H7 (cell line): Measurements from ENCODE around the gene ELAC2. TPM values are rescaled to one million over a fixed set of nuclear protein-coding genes. Genes with fewer than 3 reads are reported as not detected.

Experiments
- DNase-seq: peaks from one replicate; pipeline ENCODE4 v3.0.0; 2012
- H3K27me3 ChIP-seq: 2 replicates; pipeline ENCODE4 v1.6.0; 2011; ENCODE audit warnings: mild to moderate bottlenecking, low read length; ENCODE audit not compliant: control insufficient read depth, insufficient read depth
- H3K36me3 ChIP-seq: replicated peaks from 2 replicates; pipeline ENCODE4 v1.5.1; 2011; ENCODE audit warnings: low read length; ENCODE audit not compliant: control insufficient read depth, insufficient read depth
- H3K4me3 ChIP-seq: 2 replicates; pipeline ENCODE4 v1.5.1; 2011; ENCODE audit warnings: low read depth, mild to moderate bottlenecking, control low read depth, low read length, moderate library complexity; ENCODE audit not compliant: insufficient read depth
- total RNA-seq: library from RNA; depleted of rRNA; stranded (reverse); fragments of >200 nt; shearing (Covaris generic); gene quantifications from 2 replicates; pipeline ENCODE4 v1.2.3, GENCODE V29; 2014; rRNA removed

Gene ELAC2
- total RNA-seq, result 120 and 125 TPM in 2 replicates

GRCh38 chr17:13017655-13018459 lies at the start of gene ELAC2:
TSS of gene ELAC2 (minus strand) at chr17:13018027. CDS start at chr17:13017947, 80 bp downstream.
- peaks cover 30% of the 10 kb centered on the region for H3K36me3 ChIP-seq
- H3K4me3 ChIP-seq, result peak within 1 kb of the TSS; percentile 95
- peak; percentile 97 for DNase-seq
- no peaks in the 10 kb centered on the region for H3K27me3 ChIP-seq

DNA sequence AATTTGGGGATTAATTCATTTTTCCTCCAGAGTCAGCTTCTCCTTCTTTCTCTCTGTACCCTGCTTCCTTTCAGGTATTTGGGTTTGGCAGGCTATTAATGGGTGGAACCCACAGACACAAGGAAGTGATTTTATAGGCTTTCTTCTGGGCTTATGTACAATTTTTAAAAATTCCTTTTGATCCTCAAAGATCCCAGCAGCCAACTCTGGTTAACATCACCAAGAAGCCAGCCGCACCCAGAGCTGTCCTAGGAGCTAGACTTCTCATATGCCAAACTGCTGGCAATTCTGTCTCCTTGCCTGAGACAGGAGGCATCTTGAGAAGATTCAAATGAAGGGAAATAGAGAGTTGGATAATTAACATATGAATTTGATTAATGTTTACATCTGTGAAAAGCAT lies 47.2 kb upstream of the ELAC2 start:
- Histone ChIP-seq H3K4me3 (no peak overlapping the region), H3K27me3 (no peaks in the 10 kb centered on the region), H3K36me3 (no peaks in the 10 kb centered on the region)
- no peak for DNase-seq

DNA sequence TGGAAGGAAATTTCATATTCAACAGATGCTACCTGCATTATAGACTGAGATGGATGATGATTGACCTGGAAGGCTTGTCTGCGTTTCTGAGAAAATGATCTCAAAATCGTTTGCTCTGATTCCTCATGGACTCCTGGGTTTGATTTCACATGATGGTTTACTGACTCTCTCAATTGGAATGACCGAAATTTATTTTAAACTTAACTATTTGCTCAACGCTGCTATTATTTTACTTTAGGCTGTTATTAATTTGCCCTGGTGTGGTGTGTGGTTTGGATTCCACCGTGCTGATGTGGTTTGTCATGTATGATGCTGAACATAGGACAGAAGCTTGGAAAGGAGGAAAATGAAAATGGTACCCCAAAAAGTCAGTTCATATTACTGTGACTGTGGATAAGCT lies 37.3 kb upstream of the ELAC2 start:
- Histone ChIP-seq H3K36me3 (no peaks in the 10 kb centered on the region), H3K27me3 (no peaks in the 10 kb centered on the region), H3K4me3 (no peak overlapping the region)
- DNase-seq, result no peak

GRCh38 chr17:13054666-13055065 lies 36.8 kb upstream of the ELAC2 start:
- DNase-seq, result no peak
- Histone ChIP-seq H3K4me3 (no peak overlapping the region), H3K36me3 (no peaks in the 10 kb centered on the region), H3K27me3 (no peaks in the 10 kb centered on the region)

DNA sequence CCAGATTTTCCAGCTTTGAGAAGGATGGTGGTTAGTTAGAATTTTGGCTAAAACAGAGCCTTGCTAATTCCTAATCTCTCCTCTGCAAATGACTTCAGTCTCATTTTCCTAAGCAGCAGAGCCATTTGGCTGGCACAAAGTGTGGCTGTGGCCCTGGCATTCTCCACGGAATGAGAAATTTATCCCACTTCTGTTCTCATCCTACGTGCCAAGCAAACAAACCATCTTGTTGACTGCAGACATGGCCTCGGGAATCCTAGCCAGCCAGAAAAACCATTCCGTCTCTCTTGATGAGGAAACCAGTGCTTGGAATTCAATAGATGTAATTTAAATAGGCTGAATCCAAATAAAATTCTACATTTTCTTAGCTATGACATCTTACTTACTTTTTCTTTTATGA lies 34.1 kb upstream of the ELAC2 start:
- Histone ChIP-seq H3K4me3 (no peak overlapping the region), H3K27me3 (no peaks in the 10 kb centered on the region), H3K36me3 (no peaks in the 10 kb centered on the region)
- DNase-seq, result no peak

GRCh38 chr17:13047011-13047606 lies 29.3 kb upstream of the ELAC2 start:
- Histone ChIP-seq H3K4me3 (no peak overlapping the region), H3K27me3 (no peaks in the 10 kb centered on the region), H3K36me3 (no peaks in the 10 kb centered on the region)
- no peak for DNase-seq

DNA sequence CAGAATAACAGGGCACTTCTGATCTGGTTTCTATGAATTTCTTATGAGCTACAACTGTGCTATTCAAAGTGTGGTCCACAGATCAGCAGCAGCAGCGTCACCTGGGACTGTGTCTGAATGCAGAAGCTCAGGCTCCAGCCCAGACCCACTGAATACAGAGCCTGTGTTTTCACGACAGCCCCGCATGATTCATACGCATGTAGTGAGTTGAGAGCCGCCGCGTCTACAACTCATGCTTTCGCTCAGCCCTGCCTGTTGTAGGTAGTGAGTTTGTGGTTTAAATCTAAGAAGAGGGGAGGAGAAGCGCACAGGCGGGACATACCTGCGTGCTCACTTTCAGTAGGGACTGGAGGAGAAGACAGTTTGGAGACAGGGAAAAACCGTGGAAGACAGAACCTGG lies 28.5 kb upstream of the ELAC2 start:
- Histone ChIP-seq H3K4me3 (no peak overlapping the region), H3K36me3 (no peaks in the 10 kb centered on the region), H3K27me3 (no peaks in the 10 kb centered on the region)
- no peak for DNase-seq

- DNase-seq, result no peak
- Histone ChIP-seq H3K36me3 (no peaks in the 10 kb centered on the region), H3K27me3 (no peaks in the 10 kb centered on the region)
Measured at GRCh38 chr17:13044572-13045065, 26.8 kb upstream of the ELAC2 start.

GRCh38 chr17:13038931-13039665 lies 21.3 kb upstream of the ELAC2 start:
- no peak for DNase-seq
- Histone ChIP-seq H3K4me3 (no peak overlapping the region), H3K36me3 (no peaks in the 10 kb centered on the region), H3K27me3 (no peaks in the 10 kb centered on the region)

More at GRCh38 chr17:13044572-13045065, 26.8 kb upstream of the ELAC2 start:
- no peak overlapping the region for H3K4me3 ChIP-seq

DNA sequence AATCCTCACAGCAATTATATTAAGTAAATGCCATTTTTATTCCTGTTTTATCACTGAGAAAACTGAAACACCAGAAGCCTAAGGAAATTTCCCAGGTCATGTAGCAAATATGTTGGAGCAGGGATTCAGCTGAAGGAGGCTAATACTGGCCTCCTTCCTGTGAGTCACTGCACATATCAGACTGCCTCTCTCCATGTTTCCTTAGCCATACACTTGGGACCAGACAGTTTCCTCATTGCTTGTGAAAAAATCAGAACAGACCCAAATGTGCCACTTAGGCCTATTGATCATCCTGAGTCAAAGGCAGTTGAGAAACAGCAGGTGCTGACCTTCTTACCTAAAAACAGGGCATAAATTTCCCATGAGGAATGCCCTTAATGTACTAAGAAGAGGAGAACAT lies 18.9 kb upstream of the ELAC2 start:
- H3K27me3 ChIP-seq, result no peaks in the 10 kb centered on the region
- no peak for DNase-seq
- H3K36me3 ChIP-seq, result no peaks in the 10 kb centered on the region
- H3K4me3 ChIP-seq, result no peak overlapping the region

- H3K4me3 ChIP-seq, result no peak overlapping the region
- DNase-seq, result no peak
- no peaks in the 10 kb centered on the region for H3K27me3 ChIP-seq
- no peaks in the 10 kb centered on the region for H3K36me3 ChIP-seq
Measured at GRCh38 chr17:13035420-13035819, 17.6 kb upstream of the ELAC2 start.

DNA sequence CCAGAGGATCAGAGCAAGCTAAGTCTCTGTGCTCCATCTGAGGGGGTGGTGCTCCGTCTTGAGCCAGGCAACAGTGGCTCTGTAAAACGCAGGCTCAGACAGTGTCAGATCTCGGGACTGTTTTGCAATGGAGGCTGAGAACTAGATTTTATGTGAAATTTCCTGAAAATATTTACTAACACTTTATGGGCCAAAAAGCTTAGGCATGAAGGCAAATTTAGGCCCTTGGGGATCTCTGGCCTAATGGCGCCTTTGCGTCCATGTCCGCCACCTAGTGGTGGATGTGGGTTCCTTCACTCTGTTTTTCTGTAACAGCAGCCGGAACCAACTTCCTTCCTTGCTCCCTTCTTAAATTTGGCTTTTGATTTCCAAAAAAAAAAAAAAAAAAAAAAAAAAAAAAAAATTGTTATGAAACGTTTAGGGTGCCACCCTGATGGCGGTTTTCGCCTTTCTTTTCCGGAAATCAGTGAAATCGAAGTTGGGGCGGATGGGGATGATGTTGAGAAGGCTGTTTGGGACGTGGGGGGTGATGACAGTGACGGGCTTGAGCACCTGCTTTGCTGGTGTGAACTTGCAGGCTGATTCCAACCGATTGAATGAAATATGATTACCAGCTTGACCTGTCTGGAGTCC lies 14.0 kb upstream of the ELAC2 start:
- DNase-seq, result peak; percentile 46
- no peaks in the 10 kb centered on the region for H3K36me3 ChIP-seq
- no peak overlapping the region for H3K4me3 ChIP-seq
- H3K27me3 ChIP-seq, result no peaks in the 10 kb centered on the region

DNA sequence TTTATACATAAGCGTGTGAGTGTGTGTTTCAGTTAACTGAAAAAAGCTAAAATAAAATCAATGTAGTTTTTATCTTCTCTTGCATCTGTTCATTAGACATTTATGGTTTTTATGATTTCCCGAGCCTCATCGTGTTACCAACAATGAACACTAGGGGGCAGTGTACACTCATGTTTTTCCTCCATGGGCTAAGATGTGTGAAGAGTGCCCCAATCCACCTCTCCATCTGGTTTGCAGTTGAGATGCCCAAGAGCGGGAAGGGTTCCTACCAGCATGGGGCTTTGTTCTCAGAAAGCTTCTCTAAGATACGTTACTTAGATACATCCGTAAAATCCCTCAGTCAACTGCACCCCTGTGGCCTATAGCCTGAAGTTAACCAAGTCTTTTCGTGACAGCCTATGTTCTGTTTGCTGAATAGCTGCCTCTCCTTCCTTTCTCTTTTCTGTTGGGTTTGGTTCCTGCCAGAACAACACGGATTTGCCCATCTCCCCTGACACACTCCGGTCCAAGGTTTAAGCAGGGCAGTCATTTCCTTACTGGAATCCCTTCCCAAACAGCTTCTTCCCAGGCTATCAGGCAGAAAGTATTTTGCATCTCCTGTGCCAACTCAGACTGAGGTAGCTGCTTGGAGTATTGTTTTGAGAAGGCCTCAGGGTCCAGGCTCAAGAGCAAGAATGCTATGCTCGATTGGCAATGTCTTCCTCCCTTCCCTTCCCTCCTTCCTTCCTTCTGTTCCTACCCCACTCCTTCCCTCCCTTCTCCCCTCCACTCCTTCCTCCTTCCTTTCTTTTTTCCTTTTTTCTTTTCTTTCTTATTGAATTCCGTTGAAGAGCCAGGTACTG lies 12.9 kb upstream of the ELAC2 start:
- no peak overlapping the region for H3K4me3 ChIP-seq
- no peaks in the 10 kb centered on the region for H3K27me3 ChIP-seq
- H3K36me3 ChIP-seq, result no peaks in the 10 kb centered on the region
- DNase-seq, result peak; percentile 58

- Histone ChIP-seq H3K36me3 (no peaks in the 10 kb centered on the region), H3K4me3 (no peak overlapping the region), H3K27me3 (no peaks in the 10 kb centered on the region)
- DNase-seq, result no peak
Measured at GRCh38 chr17:13030056-13030455, 12.2 kb upstream of the ELAC2 start.
